PC-3 (cell line): ENCODE data around the gene KLHL1. TPM values are rescaled to one million over a fixed set of nuclear protein-coding genes. Genes with fewer than 3 reads are reported as not detected.

Experiments
- ATAC-seq: fragments of 200-7000 bp; cut with Tn5 transposase; 2 replicates; pipeline ENCODE4 v1.9.1; 2020; ENCODE audit warnings: mild to moderate bottlenecking, moderate library complexity
- BruUV-seq: library from RNA; stranded (reverse); fragments of 400-500 nt; replicated peaks from 2 replicates; lab custom pipeline; 2021; lab: Mats Ljungman, UMichigan
- CTCF ChIA-PET: fragments of 300-600 bp; sonication (Branson Sonifier 250); formaldehyde crosslinking; loops from one replicate; lab custom pipeline; 2022; ENCODE audit warnings: antibody characterized with exemption; lab: Charles Lee
- POLR2A ChIA-PET: fragments of 300-600 bp; sonication (Branson Sonifier 250); formaldehyde crosslinking; loops from one replicate; lab custom pipeline; 2022; ENCODE audit warnings: antibody characterized with exemption; ENCODE audit not compliant: unreplicated experiment; lab: Charles Lee
- DNase-seq: peaks from one replicate; pipeline ENCODE4 v3.0.0-alpha.2; 2015
- H2AFZ ChIP-seq: fragments of 300-600 bp; sonication (generic); 2 replicates; pipeline ENCODE4 v1.6.0; 2016; ENCODE audit warnings: antibody characterized with exemption, low read length
- H3F3A ChIP-seq: fragments of 300-600 bp; sonication (generic); one replicate; pipeline ENCODE4 v1.6.0; 2017; ENCODE audit warnings: antibody characterized with exemption, low read length, control low read depth, mild to moderate bottlenecking; ENCODE audit not compliant: unreplicated experiment
- H3K27ac ChIP-seq: fragments of 300-600 bp; sonication (generic); 2 replicates; pipeline ENCODE4 v1.5.1; 2016; ENCODE audit warnings: mild to moderate bottlenecking, low read length
- H3K27me3 ChIP-seq: fragments of 300-600 bp; sonication (generic); 2 replicates; pipeline ENCODE4 v1.6.1; 2016; ENCODE audit warnings: low read length, mixed read lengths
- H3K36me3 ChIP-seq: fragments of 300-600 bp; sonication (generic); 2 replicates; pipeline ENCODE4 v1.6.1; 2016; ENCODE audit warnings: low read depth, mixed run types, low read length, mixed read lengths
- H3K4me1 ChIP-seq: fragments of 300-600 bp; sonication (generic); 2 replicates; pipeline ENCODE4 v1.5.1; 2016; ENCODE audit warnings: low read length; ENCODE audit not compliant: insufficient read depth
- H3K4me2 ChIP-seq: fragments of 300-600 bp; sonication (generic); 2 replicates; pipeline ENCODE4 v1.6.0; 2016; ENCODE audit warnings: low read length
- H3K4me3 ChIP-seq: fragments of 300-600 bp; sonication (generic); 2 replicates; pipeline ENCODE4 v1.5.1; 2016; ENCODE audit warnings: mild to moderate bottlenecking, low read length, mixed read lengths
- H3K79me2 ChIP-seq: fragments of 300-600 bp; sonication (generic); 2 replicates; pipeline ENCODE4 v1.6.1; 2017; ENCODE audit warnings: low read length, mixed read lengths
- H3K9ac ChIP-seq: fragments of 300-600 bp; sonication (generic); 2 replicates; pipeline ENCODE4 v1.6.0; 2016; ENCODE audit warnings: mild to moderate bottlenecking, low read length
- H3K9me2 ChIP-seq: fragments of 300-600 bp; sonication (generic); replicated peaks from 2 replicates; pipeline ENCODE4 v1.6.1; 2016; ENCODE audit warnings: mixed run types, low read length, mixed read lengths
- H3K9me3 ChIP-seq: fragments of 300-600 bp; sonication (generic); 2 replicates; pipeline ENCODE4 v1.6.1; 2016; ENCODE audit warnings: low read length, mixed read lengths
- H4K20me1 ChIP-seq: fragments of 300-600 bp; sonication (generic); 2 replicates; pipeline ENCODE4 v1.6.1; 2016; ENCODE audit warnings: low read length, mixed read lengths
- CTCF ChIP-seq: fragments of 300-600 bp; sonication (generic); conservative IDR thresholded peaks from 2 replicates; pipeline ENCODE4 v1.5.1; 2017; ENCODE audit warnings: antibody characterized with exemption, low read depth, mild to moderate bottlenecking, low read length
- EZH2 ChIP-seq: fragments of 300-600 bp; sonication (generic); IDR thresholded peaks from one replicate; pipeline ENCODE4 v1.6.1; 2017; ENCODE audit warnings: antibody characterized with exemption, mild to moderate bottlenecking, low read length; ENCODE audit not compliant: unreplicated experiment
- EZH2phosphoT487 ChIP-seq: fragments of 300-600 bp; sonication (generic); IDR thresholded peaks from 2 replicates; pipeline ENCODE4 v1.6.1; 2018; ENCODE audit warnings: mild to moderate bottlenecking, antibody characterized with exemption, low read length, borderline replicate concordance
- intact Hi-C: fragments of 100-400 bp; cut with micrococcal nuclease; formaldehyde crosslinking; loops from 2 replicates; pipeline ENCODE4 v1.9.0; 2023
- total RNA-seq: library from RNA; depleted of rRNA; stranded (reverse); fragments of >200 nt; gene quantifications from 2 replicates; pipeline ENCODE4 v1.2.3, GENCODE V29; 2014

Gene KLHL1
- total RNA-seq, 1 experiment from 2014 or later: not detected

GRCh38 chr13:70125693-70126092 lies 17.4 kb upstream of the KLHL1 start:
- no peaks in the 10 kb centered on the region for H3K79me2 ChIP-seq
- no peak for DNase-seq
- no peaks in the 10 kb centered on the region for H4K20me1 ChIP-seq
- no peak overlapping the region for H3K4me2 ChIP-seq
- no peak for ATAC-seq
- POLR2A ChIA-PET: no interaction called here
- intact Hi-C loops: no loop called here
- no TSS peak for BruUV-seq
- no peaks in the 10 kb centered on the region for H3K4me1 ChIP-seq
- H2AFZ ChIP-seq: no peak overlapping the region
- no peaks in the 10 kb centered on the region for H3K36me3 ChIP-seq
- H3K27me3 ChIP-seq: no peaks in the 10 kb centered on the region
- no peak overlapping the region for H3K27ac ChIP-seq
- H3F3A ChIP-seq: no peaks in the 10 kb centered on the region
- CTCF ChIA-PET: no interaction called here
- no peak overlapping the region for H3K9ac ChIP-seq
- no peak for TF ChIP-seq CTCF
- TF ChIP-seq EZH2: no peak
- TF ChIP-seq EZH2phosphoT487: no peak
- no peak overlapping the region for H3K4me3 ChIP-seq
- no peaks in the 10 kb centered on the region for H3K9me2 ChIP-seq
- no peaks in the 10 kb centered on the region for H3K9me3 ChIP-seq

- intact Hi-C loops: no loop called here
- no peak overlapping the region for H2AFZ ChIP-seq
- BruUV-seq: no TSS peak
- CTCF ChIA-PET: no interaction called here
- H3K4me3 ChIP-seq: no peak overlapping the region
- ATAC-seq: no peak
- H3K9me3 ChIP-seq: no peaks in the 10 kb centered on the region
- no peaks in the 10 kb centered on the region for H3K27me3 ChIP-seq
- no peak for DNase-seq
- H3K9me2 ChIP-seq: no peaks in the 10 kb centered on the region
- H3K79me2 ChIP-seq: no peaks in the 10 kb centered on the region
- H3K27ac ChIP-seq: no peak overlapping the region
- H3F3A ChIP-seq: no peaks in the 10 kb centered on the region
- H3K4me1 ChIP-seq: no peaks in the 10 kb centered on the region
- no peaks in the 10 kb centered on the region for H3K36me3 ChIP-seq
- no peaks in the 10 kb centered on the region for H4K20me1 ChIP-seq
- TF ChIP-seq EZH2phosphoT487 (no peak), EZH2 (no peak), CTCF (no peak)
- no peak overlapping the region for H3K9ac ChIP-seq
- POLR2A ChIA-PET: no interaction called here
- no peak overlapping the region for H3K4me2 ChIP-seq
These were observed 9.2 kb upstream of the KLHL1 start for GRCh38 chr13:70117338-70117905.

GRCh38 chr13:70107498-70108281 lies 562 bp downstream of the KLHL1 start, which contains the start of gene ATXN8OS:
ATXN8OS (plus strand) TSS chr13:70107826.
- no peaks in the 10 kb centered on the region for H3F3A ChIP-seq
- no peaks in the 10 kb centered on the region for H3K36me3 ChIP-seq
- no peaks in the 10 kb centered on the region for H3K27me3 ChIP-seq
- no peaks in the 10 kb centered on the region for H3K4me1 ChIP-seq
- no peak within 1 kb of the TSS for H3K4me3 ChIP-seq
- ChIA-PET POLR2A (no interaction called here), CTCF (no interaction called here)
- DNase-seq: no peak
- H2AFZ ChIP-seq: no peak within 1 kb of the TSS
- no peaks in the 10 kb centered on the region for H3K9me2 ChIP-seq
- no peak within 1 kb of the TSS for H3K4me2 ChIP-seq
- no TSS peak for BruUV-seq
- intact Hi-C loops: no loop called here
- H3K79me2 ChIP-seq: no peaks in the 10 kb centered on the region
- H3K27ac ChIP-seq: no peak within 1 kb of the TSS
- TF ChIP-seq EZH2 (no peak), CTCF (no peak), EZH2phosphoT487 (no peak)
- H3K9ac ChIP-seq: no peak within 1 kb of the TSS
- no peaks in the 10 kb centered on the region for H3K9me3 ChIP-seq
- no peaks in the 10 kb centered on the region for H4K20me1 ChIP-seq
- no peak for ATAC-seq
